Spleen (tissue), 7 donors: Measurements from ENCODE around the gene DCTN1.

Experiments
- CTCF ChIP-seq, 11 experiments: fragments of 200-600 bp in 7 of 11; fragments of 450-650 bp in 4 of 11; sonication (generic) in 4 of 11; IDR thresholded peaks in 8 of 11; conservative IDR thresholded peaks in 3 of 11; 1 replicate in 7 of 11; 2 replicates in 4 of 11; pipeline versions ENCODE4 v1.4.0 to v1.8.0; 2016 to 2021; ENCODE audit warnings: antibody characterized with exemption in 11 of 11, inconsistent platforms in 4 of 11, mild to moderate bottlenecking in 1 of 11
- POLR2A ChIP-seq, 3 donors: fragments of 450-650 bp; IDR thresholded peaks; one replicate each; pipeline ENCODE4 v1.5.1; 2017; ENCODE audit warnings: antibody characterized with exemption in 3 of 3, mild to moderate bottlenecking in 1 of 3
- donor health status: DM: no; HTN: no; CAD: no; lungs with moderate emphysema.
- donor health status: DM: no; HTN: no; CAD: no.
- donor health status: DM: no; HTN: no; CAD: no.

DNA sequence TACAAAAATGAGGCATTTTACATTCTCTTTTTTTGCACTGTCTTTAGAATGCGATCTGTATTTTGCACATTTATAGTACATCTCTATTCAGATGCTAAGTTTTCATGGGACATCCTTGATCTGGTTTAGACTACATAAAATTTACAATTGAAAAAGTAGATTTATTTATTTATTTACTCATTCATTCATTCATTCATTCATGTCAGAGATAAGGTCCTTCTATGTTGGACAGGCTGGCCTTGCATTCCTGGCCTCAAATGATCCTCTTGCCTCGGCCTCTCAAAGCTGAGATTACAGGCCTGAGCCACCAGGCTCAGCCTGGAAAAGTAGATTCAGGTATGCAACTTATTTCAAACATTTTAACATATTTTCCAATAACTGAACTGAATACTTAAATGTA lies 16.0 kb upstream of the DCTN1 start:
- TF ChIP-seq CTCF (IDR thresholded peaks at IDR 0.05 in 8 of 11, conservative IDR thresholded peaks at IDR 0.05 in 3 of 11) = no peak
- no peak for TF ChIP-seq POLR2A (IDR thresholded peaks at IDR 0.05)
